OCI-LY1 (cell line): ENCODE data around the gene RAB34.

ENCODE experiments used
- CTCF ChIP-seq: fragments of 200-600 bp; sonication (generic), shearing (Covaris generic); IDR thresholded peaks from 2 replicates; pipeline ENCODE4 v1.5.1; 2017; ENCODE audit warnings: mild to moderate bottlenecking, antibody characterized with exemption, low read length, moderate library complexity, mixed read lengths
- EZH2 ChIP-seq: fragments of 200-600 bp; sonication (generic), shearing (Covaris generic); IDR thresholded peaks from 2 replicates; pipeline ENCODE4 v1.8.0; 2017; ENCODE audit warnings: borderline replicate concordance, mixed run types, mild to moderate bottlenecking, antibody characterized with exemption, low read length, moderate library complexity, mixed read lengths

DNA sequence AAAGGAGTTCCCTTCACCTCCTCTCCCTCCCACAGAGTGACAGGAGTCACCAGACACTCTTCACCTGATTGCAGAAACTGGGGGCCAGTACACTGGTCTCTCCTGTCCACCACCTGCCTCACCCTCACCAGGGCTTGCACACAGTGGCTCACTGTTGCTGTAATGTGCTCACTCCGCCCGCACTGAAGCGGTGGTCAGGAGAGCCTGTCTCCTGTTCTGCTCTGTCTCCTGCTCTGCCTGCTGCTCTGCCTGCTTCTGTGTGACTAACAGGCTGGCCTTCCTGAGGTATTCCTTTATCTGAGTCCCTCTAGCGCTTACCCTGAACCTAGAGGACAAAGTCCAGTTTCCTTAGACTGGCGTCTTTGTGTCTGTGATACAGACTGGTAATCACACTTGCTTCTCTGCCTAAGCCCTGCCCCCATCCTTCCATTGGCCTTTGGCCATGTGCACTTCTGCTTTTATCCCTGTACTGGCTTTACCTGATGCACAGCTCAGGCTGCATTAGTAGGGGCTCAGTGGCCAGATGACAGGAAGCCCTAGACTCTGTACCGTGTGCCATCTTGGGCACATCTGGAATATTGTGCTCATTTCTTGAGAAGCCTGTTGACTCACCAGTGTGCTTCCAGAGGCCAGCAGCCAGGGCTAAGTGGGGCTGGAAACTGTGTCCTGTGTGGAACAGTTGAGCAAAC is 19.3 kb downstream of the RAB34 start:
- no peak for TF ChIP-seq EZH2
- TF ChIP-seq CTCF = no peak
